ENCODE results near the gene KRTAP4-9.
"Not testable (repeated sequence)": the region's sequence is repeated elsewhere in the genome, so short reads cannot be mapped to it uniquely, and the experiment has no call there.

Gene KRTAP4-9

GRCh38 chr17:41105347-41105746 is at the start of gene KRTAP4-9:
Gene KRTAP4-9, plus strand, starts transcription at chr17:41105389. Its CDS starts 0 bp downstream, at chr17:41105389.
- not testable (repeated sequence) for DNase-seq

- DNase-seq, result no peak
Measured at GRCh38 chr17:41057547-41057946, 47.6 kb upstream of the KRTAP4-9 start.

- DNase-seq, result no peak
Measured at GRCh38 chr17:41058741-41059140, 46.4 kb upstream of the KRTAP4-9 start.

GRCh38 chr17:41059276-41060051 is 45.7 kb upstream of the KRTAP4-9 start:
- not testable (repeated sequence) for DNase-seq

GRCh38 chr17:41060052-41060604 is 45.1 kb upstream of the KRTAP4-9 start, which contains the start of gene KRTAP2-3:
Gene KRTAP2-3, minus strand, starts transcription at chr17:41060114. Its CDS starts 64 bp downstream, at chr17:41060050.
- DNase-seq, result no peak

GRCh38 chr17:41061964-41062363 is 43.2 kb upstream of the KRTAP4-9 start:
- DNase-seq, result no peak

- DNase-seq, result no peak
Measured at GRCh38 chr17:41063449-41063848, 41.7 kb upstream of the KRTAP4-9 start.

- no peak for DNase-seq
Measured at GRCh38 chr17:41064301-41064700, 40.9 kb upstream of the KRTAP4-9 start.

- DNase-seq, result not testable (repeated sequence)
Measured at GRCh38 chr17:41065016-41065689, 40.0 kb upstream of the KRTAP4-9 start.

GRCh38 chr17:41065829-41066624 is 39.2 kb upstream of the KRTAP4-9 start, which contains the start of gene KRTAP2-4:
Gene KRTAP2-4, minus strand, starts transcription at chr17:41065879. Its CDS starts 34 bp downstream, at chr17:41065845.
- no peak for DNase-seq

GRCh38 chr17:41067281-41067680 is 37.9 kb upstream of the KRTAP4-9 start:
- DNase-seq, result no peak

- DNase-seq, result no peak
Measured at GRCh38 chr17:41069031-41069430, 36.2 kb upstream of the KRTAP4-9 start.

GRCh38 chr17:41071606-41072360 is 33.4 kb upstream of the KRTAP4-9 start:
- DNase-seq, result no peak

GRCh38 chr17:41073676-41074075 is 31.5 kb upstream of the KRTAP4-9 start:
- DNase-seq, result no peak

- DNase-seq, result no peak
Measured at GRCh38 chr17:41076788-41077187, 28.4 kb upstream of the KRTAP4-9 start.

- no peak for DNase-seq
Measured at GRCh38 chr17:41082626-41083025, 22.6 kb upstream of the KRTAP4-9 start.

- not testable (repeated sequence) for DNase-seq
Measured at GRCh38 chr17:41083427-41083826, 21.8 kb upstream of the KRTAP4-9 start.

GRCh38 chr17:41084100-41084856 is 20.9 kb upstream of the KRTAP4-9 start, which contains the start of gene KRTAP4-7:
Gene KRTAP4-7, plus strand, starts transcription at chr17:41084150. Its CDS starts 57 bp downstream, at chr17:41084207.
- DNase-seq, result not testable (repeated sequence)

GRCh38 chr17:41088760-41089352 is 16.3 kb upstream of the KRTAP4-9 start:
- not testable (repeated sequence) for DNase-seq

- DNase-seq, result no peak
Measured at GRCh38 chr17:41096055-41096454, 9.1 kb upstream of the KRTAP4-9 start.

- no peak for DNase-seq
Measured at GRCh38 chr17:41098042-41098441, 7.1 kb upstream of the KRTAP4-9 start, which contains the start of gene KRTAP4-8. Gene KRTAP4-8, minus strand, starts transcription at chr17:41098142. Its CDS starts 58 bp downstream, at chr17:41098084.
